Ishikawa (cell line): ENCODE measurements around the gene SLC9B2.

Experiments used
- CEBPB ChIP-seq: IDR thresholded peaks from 2 replicates; pipeline ENCODE4 v1.6.1; 2012
- CREB1 ChIP-seq: IDR thresholded peaks from 2 replicates; pipeline ENCODE4 v1.6.1; 2012; ENCODE audit warnings: low read depth
- EGR1 ChIP-seq: IDR thresholded peaks from 2 replicates; pipeline ENCODE4 v1.6.1; 2012
- EP300 ChIP-seq: IDR thresholded peaks from 2 replicates; pipeline ENCODE4 v1.6.1; 2012; ENCODE audit warnings: borderline replicate concordance
- FOXM1 ChIP-seq: IDR thresholded peaks from 2 replicates; pipeline ENCODE4 v1.6.1; 2012; ENCODE audit warnings: low read depth, borderline replicate concordance
- NFIC ChIP-seq: IDR thresholded peaks from 2 replicates; pipeline ENCODE4 v1.6.1; 2012
- RAD21 ChIP-seq: IDR thresholded peaks from 2 replicates; pipeline ENCODE4 v1.6.1; 2012; ENCODE audit warnings: low read depth
- TAF1 ChIP-seq: IDR thresholded peaks from 2 replicates; pipeline ENCODE4 v1.6.1; 2012; ENCODE audit warnings: low read depth, mild to moderate bottlenecking
- TCF12 ChIP-seq: IDR thresholded peaks from 2 replicates; pipeline ENCODE4 v1.6.1; 2012; ENCODE audit warnings: low read depth
- TEAD4 ChIP-seq: IDR thresholded peaks from 2 replicates; pipeline ENCODE4 v1.6.1; 2012
- YY1 ChIP-seq: IDR thresholded peaks from 2 replicates; pipeline ENCODE4 v1.6.1; 2012; ENCODE audit warnings: low read depth
- ZBTB7A ChIP-seq: IDR thresholded peaks from 2 replicates; pipeline ENCODE4 v1.6.1; 2012; ENCODE audit warnings: low read depth
- TF ChIP-seq, protein P1 (sequence below): IDR thresholded peaks from 2 replicates; pipeline ENCODE4 v1.6.1; 2012
- TF ChIP-seq, protein P2 (sequence below): IDR thresholded peaks from 2 replicates; pipeline ENCODE4 v1.6.1; 2012; ENCODE audit warnings: low read depth, mild to moderate bottlenecking
- TF ChIP-seq, protein P3 (sequence below): IDR thresholded peaks from 2 replicates; pipeline ENCODE4 v1.6.1; 2012

Gene SLC9B2

DNA sequence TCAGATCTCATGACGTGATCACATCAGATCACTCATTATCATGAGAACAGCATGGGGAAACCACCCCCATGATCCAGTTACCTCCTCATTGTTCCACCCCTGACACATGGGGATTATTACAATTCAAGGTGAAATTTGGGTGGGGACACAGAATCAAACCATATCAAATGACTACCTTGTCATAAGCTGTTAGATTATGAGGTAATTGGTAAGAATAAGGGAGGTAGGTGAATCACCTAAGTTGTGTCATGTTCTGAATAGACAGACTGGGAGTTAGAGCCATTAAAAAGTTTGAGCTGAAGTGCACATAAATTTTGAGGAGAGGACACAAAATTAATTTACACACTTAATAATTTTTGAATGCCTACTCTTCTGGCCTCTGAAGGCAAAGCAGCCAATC is 81.8 kb downstream of the SLC9B2 start:
- TF ChIP-seq CEBPB (no peak), EGR1 (no peak), TAF1 (no peak), NFIC (no peak), TEAD4 (no peak), CREB1 (no peak), EP300 (no peak)
- TF ChIP-seq, protein P1, sequence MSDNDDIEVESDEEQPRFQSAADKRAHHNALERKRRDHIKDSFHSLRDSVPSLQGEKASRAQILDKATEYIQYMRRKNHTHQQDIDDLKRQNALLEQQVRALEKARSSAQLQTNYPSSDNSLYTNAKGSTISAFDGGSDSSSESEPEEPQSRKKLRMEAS, result no peak
- TF ChIP-seq, protein P2, sequence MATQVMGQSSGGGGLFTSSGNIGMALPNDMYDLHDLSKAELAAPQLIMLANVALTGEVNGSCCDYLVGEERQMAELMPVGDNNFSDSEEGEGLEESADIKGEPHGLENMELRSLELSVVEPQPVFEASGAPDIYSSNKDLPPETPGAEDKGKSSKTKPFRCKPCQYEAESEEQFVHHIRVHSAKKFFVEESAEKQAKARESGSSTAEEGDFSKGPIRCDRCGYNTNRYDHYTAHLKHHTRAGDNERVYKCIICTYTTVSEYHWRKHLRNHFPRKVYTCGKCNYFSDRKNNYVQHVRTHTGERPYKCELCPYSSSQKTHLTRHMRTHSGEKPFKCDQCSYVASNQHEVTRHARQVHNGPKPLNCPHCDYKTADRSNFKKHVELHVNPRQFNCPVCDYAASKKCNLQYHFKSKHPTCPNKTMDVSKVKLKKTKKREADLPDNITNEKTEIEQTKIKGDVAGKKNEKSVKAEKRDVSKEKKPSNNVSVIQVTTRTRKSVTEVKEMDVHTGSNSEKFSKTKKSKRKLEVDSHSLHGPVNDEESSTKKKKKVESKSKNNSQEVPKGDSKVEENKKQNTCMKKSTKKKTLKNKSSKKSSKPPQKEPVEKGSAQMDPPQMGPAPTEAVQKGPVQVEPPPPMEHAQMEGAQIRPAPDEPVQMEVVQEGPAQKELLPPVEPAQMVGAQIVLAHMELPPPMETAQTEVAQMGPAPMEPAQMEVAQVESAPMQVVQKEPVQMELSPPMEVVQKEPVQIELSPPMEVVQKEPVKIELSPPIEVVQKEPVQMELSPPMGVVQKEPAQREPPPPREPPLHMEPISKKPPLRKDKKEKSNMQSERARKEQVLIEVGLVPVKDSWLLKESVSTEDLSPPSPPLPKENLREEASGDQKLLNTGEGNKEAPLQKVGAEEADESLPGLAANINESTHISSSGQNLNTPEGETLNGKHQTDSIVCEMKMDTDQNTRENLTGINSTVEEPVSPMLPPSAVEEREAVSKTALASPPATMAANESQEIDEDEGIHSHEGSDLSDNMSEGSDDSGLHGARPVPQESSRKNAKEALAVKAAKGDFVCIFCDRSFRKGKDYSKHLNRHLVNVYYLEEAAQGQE, result no peak

DNA sequence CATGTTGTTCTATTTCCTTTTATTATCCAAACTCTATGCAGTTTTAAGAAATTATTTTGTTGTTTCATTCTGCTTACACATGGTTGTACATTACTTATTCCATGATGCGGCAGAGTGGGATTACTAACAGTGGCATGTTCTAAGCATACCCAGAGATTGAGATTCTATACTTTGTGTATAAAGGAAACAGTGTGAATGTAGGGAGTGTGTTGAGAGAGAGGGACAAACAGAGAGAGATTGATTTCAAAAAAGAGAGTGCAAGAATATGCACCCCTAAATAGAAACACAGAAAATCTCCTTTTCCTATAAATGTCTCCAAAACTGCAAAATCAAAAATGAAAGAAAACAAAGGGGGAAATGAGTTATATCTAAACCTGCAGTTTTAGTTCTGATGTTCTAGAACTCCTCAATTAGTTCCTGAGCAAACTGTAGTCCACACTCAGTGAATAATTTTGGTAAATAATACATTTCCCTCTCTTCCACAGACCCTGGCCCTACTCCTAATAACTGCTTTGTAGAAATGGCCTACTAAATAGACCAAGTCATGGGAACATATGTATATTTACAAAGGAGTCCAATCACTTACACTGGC is 88.0 kb downstream of the SLC9B2 start:
- TF ChIP-seq, protein P2, result no peak
- no peak for TF ChIP-seq CEBPB
- no peak for TF ChIP-seq EGR1
- no peak for TF ChIP-seq FOXM1
- TF ChIP-seq, protein P3, sequence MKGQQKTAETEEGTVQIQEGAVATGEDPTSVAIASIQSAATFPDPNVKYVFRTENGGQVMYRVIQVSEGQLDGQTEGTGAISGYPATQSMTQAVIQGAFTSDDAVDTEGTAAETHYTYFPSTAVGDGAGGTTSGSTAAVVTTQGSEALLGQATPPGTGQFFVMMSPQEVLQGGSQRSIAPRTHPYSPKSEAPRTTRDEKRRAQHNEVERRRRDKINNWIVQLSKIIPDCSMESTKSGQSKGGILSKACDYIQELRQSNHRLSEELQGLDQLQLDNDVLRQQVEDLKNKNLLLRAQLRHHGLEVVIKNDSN, result no peak
- no peak for TF ChIP-seq YY1
- no peak for TF ChIP-seq TCF12

DNA sequence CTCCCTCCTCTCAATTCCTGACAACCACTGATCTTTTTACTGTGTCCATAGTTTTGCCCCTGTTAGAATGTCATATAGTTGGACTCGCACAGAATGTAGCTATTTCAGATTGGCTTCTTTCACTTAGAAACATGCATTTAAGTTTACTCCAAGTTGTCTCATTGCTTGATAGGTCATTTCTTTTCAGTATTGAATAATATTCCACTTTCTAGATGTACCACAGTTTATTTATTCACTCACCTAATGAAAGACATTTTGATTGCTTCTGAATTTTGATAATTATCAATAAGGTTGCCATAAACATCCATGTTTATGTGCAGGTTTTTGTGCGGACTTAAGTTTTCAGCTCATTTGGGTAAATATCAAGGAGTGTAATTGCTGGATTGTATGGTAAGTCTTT is 95.6 kb downstream of the SLC9B2 start:
- TF ChIP-seq ZBTB7A (no peak), TCF12 (no peak), FOXM1 (no peak), EGR1 (no peak), NFIC (no peak), RAD21 (no peak), YY1 (no peak), TAF1 (no peak), CEBPB (no peak), TEAD4 (no peak), EP300 (no peak), CREB1 (no peak)
- TF ChIP-seq, protein P1, result no peak
- TF ChIP-seq, protein P3, result no peak
- TF ChIP-seq, protein P2, result no peak
